ENCODE data around the gene TOM1.

The TOM1 gene

DNA sequence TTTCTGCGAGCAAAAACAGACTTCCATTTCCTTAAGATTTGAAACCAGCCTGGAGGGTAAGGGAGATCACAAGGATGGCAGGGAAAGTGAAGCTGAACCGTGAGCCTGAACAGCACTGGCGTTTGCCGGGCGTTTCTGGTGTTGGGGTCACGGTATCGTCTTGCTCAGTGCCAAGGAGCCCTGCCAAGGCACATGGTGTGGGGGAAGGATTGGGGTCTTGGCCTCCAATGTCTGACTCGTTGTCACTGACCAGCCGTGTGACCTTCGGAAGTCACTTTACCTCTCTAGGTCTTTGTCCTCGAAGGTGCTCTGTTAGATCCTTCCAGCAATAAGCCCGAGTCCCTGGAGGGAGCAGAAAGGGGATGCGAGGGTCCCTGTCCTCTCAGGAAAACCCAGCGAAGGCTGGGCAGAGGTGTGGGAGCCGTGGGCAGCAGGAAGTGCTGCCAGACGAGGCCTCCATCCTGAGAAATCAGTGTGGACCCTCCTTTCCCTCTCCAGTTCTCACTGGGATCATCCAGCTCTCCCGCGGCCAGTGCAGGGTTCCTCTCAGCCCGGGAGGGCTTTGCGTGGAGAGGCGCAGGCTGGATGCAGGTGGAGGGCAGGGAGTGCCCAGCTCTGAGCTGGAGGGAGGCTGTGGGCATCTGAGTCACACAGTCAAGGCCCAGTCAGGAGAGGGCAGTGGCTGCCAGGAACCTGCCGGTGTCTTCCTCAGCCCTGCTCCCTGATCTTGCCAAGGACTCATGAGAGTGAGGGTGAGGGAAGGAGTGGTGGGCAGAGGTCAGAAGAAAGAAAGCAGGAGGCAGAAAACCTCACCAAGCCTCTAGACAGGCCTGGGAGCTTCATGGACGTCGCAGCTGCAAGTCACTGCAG is 18.9 kb downstream of the TOM1 start:
- no peak for DNase-seq (ENCODE audit: low spot score)
- no peak for TF ChIP-seq CTCF (IDR thresholded peaks at IDR 0.05; ENCODE audit: extremely low read depth, missing control alignments)

- no peak for DNase-seq (ENCODE audit: low spot score)
- no peak for TF ChIP-seq CTCF (IDR thresholded peaks at IDR 0.05; ENCODE audit: extremely low read depth, missing control alignments)
These were observed 19.7 kb downstream of the TOM1 start for GRCh38 chr22:35319244-35319985.

DNA sequence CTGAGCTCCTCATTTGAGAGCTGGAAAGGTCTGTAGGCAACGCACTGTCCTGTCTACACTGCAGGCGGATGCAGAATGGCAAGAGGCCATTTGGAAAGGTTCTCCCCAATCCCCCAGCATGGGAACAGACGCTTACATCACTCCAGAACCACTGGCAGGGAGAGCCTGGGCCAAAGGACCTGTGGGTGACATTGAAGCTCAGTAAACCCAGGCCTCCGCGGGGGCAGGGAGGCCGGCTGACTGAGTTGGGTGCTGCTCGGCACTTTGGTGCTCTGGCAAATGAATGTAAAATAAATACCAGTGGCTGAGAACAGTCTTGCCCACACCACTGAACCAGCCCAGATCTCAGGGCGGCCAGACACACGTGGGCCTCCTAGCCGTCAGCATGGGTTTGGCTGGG is 22.4 kb downstream of the TOM1 start:
- no peak for DNase-seq (ENCODE audit: low spot score)
- TF ChIP-seq CTCF (IDR thresholded peaks at IDR 0.05; ENCODE audit: extremely low read depth, missing control alignments), result no peak

DNA sequence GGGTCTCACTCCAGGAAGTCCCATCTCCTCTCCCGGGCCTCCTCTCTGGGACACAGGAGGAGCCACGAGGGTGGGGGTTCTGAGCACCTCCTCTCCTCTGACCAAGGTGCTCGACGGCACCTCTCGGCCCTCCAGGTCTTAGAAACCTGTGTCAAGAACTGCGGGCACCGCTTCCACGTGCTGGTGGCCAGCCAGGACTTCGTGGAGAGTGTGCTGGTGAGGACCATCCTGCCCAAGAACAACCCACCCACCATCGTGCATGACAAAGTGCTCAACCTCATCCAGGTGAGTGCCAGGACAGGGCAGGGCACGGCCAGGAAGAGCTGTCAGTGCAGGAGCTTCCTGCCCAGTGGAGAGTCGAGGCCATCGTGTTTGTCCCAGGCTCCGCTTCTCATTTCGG is 23.2 kb downstream of the TOM1 start:
- no peak for TF ChIP-seq CTCF (IDR thresholded peaks at IDR 0.05; ENCODE audit: extremely low read depth, missing control alignments)
- no peak for DNase-seq (ENCODE audit: low spot score)

- no peak for TF ChIP-seq CTCF (IDR thresholded peaks at IDR 0.05; ENCODE audit: extremely low read depth, missing control alignments)
- no peak for DNase-seq (ENCODE audit: low spot score)
These were observed 23.6 kb downstream of the TOM1 start for GRCh38 chr22:35323305-35323704.

- no peak for TF ChIP-seq CTCF (IDR thresholded peaks at IDR 0.05; ENCODE audit: extremely low read depth, missing control alignments)
- no peak for DNase-seq (ENCODE audit: low spot score)
These were observed 24.4 kb downstream of the TOM1 start for GRCh38 chr22:35324067-35324466.

- TF ChIP-seq CTCF (IDR thresholded peaks at IDR 0.05; ENCODE audit: extremely low read depth, missing control alignments), result no peak
- DNase-seq (ENCODE audit: low spot score), result no peak
These were observed 25.1 kb downstream of the TOM1 start for GRCh38 chr22:35324762-35325161.
